ENCODE data around the gene CYTL1. TPM values are rescaled to one million over a fixed set of nuclear protein-coding genes. Genes with fewer than 3 reads are reported as not detected.

CYTL1 gene, protein sequence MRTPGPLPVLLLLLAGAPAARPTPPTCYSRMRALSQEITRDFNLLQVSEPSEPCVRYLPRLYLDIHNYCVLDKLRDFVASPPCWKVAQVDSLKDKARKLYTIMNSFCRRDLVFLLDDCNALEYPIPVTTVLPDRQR
- 45.8 and 113 TPM in 2 replicates for total RNA-seq

GRCh38 chr4:5019274-5019673, at the start of gene CYTL1:
Gene CYTL1 (minus strand): TSS chr4:5019458. CDS start chr4:5019445, 13 bp downstream.

DNA sequence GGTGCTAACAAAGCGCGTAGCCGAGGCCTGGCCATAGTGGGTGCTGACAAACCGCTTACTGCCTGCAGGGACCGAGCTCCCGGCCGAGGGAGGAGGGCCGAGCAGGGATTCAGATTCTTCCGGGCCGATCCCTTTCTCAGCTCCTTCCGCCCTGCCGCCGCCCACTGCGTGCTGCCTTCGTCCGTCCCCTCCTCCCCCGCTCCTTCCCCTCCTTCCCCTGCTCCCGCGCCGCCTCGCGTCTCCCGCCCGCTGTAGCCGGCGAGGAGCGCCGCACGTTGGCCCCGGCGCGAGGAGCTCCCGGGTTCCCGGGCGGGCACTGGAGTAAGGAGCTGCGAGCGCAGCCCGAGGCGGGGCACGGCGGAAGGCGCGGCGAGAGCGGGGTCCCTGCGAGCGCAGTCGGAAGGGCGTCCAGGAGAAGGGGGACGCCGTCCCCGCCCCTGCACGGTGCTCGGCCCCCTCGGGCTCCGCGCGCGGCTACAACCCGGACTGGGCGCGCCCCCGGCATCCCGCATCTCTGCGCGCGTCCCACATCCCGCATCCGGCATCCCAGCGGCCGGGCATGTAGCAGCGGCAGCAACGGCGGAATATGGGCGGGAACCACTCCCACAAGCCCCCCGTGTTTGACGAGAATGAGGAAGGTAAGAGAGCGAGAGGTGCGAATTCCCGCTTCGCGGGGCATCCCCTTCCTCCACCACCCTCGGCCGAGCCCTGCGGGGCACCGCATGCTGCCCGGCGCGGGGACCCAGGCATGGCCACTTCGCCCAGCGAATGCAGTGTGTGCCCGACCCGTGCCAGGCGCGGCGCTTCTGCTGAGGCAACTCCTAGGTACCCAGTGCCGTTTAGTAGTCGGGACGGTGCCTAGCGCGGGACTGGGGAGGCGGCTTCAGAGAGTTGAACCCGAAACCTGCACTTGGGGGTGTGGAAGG, 32.3 kb upstream of the CYTL1 start, which contains the start of gene STK32B:
Gene STK32B, plus strand, starts transcription at position 203 of the 926 bp plus-strand sequence.

Other genes with a start within 250 kb of the CYTL1 start
- 2.8 and 5.5 TPM in 2 replicates for gene MSX1, start 159.8 kb downstream of the CYTL1 start, total RNA-seq
- 15.4 and 21.3 TPM in 2 replicates for gene STK32B, start 32.0 kb upstream of the CYTL1 start, total RNA-seq

Measured in thoracic aorta endothelial cell (primary cell).